ENCODE results near the gene SIAH2.

Gene SIAH2

GRCh38 chr3:150747886-150748683 is 14.9 kb downstream of the SIAH2 start:
- no peak for DNase-seq

GRCh38 chr3:150746791-150747590 is 16.0 kb downstream of the SIAH2 start:
- DNase-seq = no peak

GRCh38 chr3:150745832-150746231 is 17.1 kb downstream of the SIAH2 start:
- DNase-seq = no peak

GRCh38 chr3:150744919-150745211 is 18.1 kb downstream of the SIAH2 start:
- no peak for DNase-seq

- no peak for DNase-seq
Observed at GRCh38 chr3:150744041-150744918, 18.7 kb downstream of the SIAH2 start.

GRCh38 chr3:150743508-150743907 is 19.5 kb downstream of the SIAH2 start:
- peak; percentile 60 for DNase-seq

GRCh38 chr3:150742679-150743078 is 20.3 kb downstream of the SIAH2 start:
- no peak for DNase-seq

GRCh38 chr3:150742141-150742523 is 20.8 kb downstream of the SIAH2 start:
- DNase-seq = no peak

- no peak for DNase-seq
Observed at GRCh38 chr3:150741497-150742140, 21.4 kb downstream of the SIAH2 start.

GRCh38 chr3:150740733-150741496 is 22.1 kb downstream of the SIAH2 start:
- no peak for DNase-seq

- no peak for DNase-seq
Observed at GRCh38 chr3:150739877-150740645, 22.9 kb downstream of the SIAH2 start.

GRCh38 chr3:150739200-150739863 is 23.6 kb downstream of the SIAH2 start:
- DNase-seq = no peak

GRCh38 chr3:150738688-150739087 is 24.3 kb downstream of the SIAH2 start:
- DNase-seq = peak; percentile 44

- DNase-seq = no peak
Observed at GRCh38 chr3:150737874-150738679, 24.9 kb downstream of the SIAH2 start.

- peak; percentile 38 for DNase-seq
Observed at GRCh38 chr3:150736903-150737832, 25.8 kb downstream of the SIAH2 start.

GRCh38 chr3:150736316-150736719 is 26.7 kb downstream of the SIAH2 start:
- DNase-seq = no peak

- no peak for DNase-seq
Observed at GRCh38 chr3:150734795-150735119, 28.2 kb downstream of the SIAH2 start.

- DNase-seq = peak; percentile 20
Observed at GRCh38 chr3:150733936-150734794, 28.8 kb downstream of the SIAH2 start.
